Naive thymus-derived CD4-positive, alpha-beta T cell (primary cell): Measurements from ENCODE around the gene AGTPBP1. TPM values are rescaled to one million over a fixed set of nuclear protein-coding genes. Genes with fewer than 3 reads are reported as not detected.

Source experiments
- ATAC-seq: fragments of 150-1000 bp; cut with Tn5 transposase; 2 replicates; pipeline ENCODE4 v1.10.0; 2021; ENCODE audit warnings: mild to moderate bottlenecking, moderate library complexity
- CTCF ChIA-PET: fragments of 350-600 bp; sonication (Branson Sonifier 250); formaldehyde crosslinking; loops from one replicate; lab custom pipeline; 2021; ENCODE audit warnings: antibody characterized with exemption; lab: Charles Lee
- POLR2A ChIA-PET: fragments of 350-600 bp; sonication (Branson Sonifier 250); formaldehyde crosslinking; loops from one replicate; lab custom pipeline; 2021; ENCODE audit warnings: antibody characterized with exemption, inconsistent platforms; lab: Charles Lee
- DNase-seq, 9 donors: peaks; one replicate each; pipeline versions ENCODE4 v3.0.0 to v3.0.0-alpha.2; 2020 to 2022; ENCODE audit warnings: mixed read lengths in 1 of 9
- H3K27ac ChIP-seq: one replicate; pipeline ENCODE4 v1.7.0; 2013; ENCODE audit warnings: mild to moderate bottlenecking, low read depth, low read length, moderate library complexity
- H3K27me3 ChIP-seq, 2 donors: one replicate each; pipeline ENCODE4 v1.7.0; 2013; ENCODE audit warnings: low read length in 2 of 2, mild to moderate bottlenecking in 2 of 2, moderate library complexity in 2 of 2; ENCODE audit not compliant: control insufficient read depth in 2 of 2, insufficient read depth in 2 of 2
- H3K36me3 ChIP-seq, 3 experiments: 1 replicate in 2 of 3; 2 replicates in 1 of 3; pipeline ENCODE4 v1.7.0; 2013; ENCODE audit warnings: low read length in 3 of 3, mild to moderate bottlenecking in 3 of 3, moderate library complexity in 1 of 3; ENCODE audit not compliant: insufficient read depth in 3 of 3, control insufficient read depth in 2 of 3
- H3K4me1 ChIP-seq, 2 donors: one replicate each; pipeline ENCODE4 v1.7.0; 2013; ENCODE audit warnings: low read length in 2 of 2, mild to moderate bottlenecking in 2 of 2, moderate library complexity in 1 of 2; ENCODE audit not compliant: control insufficient read depth in 2 of 2, insufficient read depth in 2 of 2
- H3K4me3 ChIP-seq: 2 replicates; pipeline ENCODE4 v1.7.0; 2013; ENCODE audit warnings: mild to moderate bottlenecking, low read length
- H3K9me3 ChIP-seq, 3 experiments: 1 replicate in 2 of 3; 2 replicates in 1 of 3; pipeline ENCODE4 v1.7.0; 2013; ENCODE audit warnings: low read length in 3 of 3; ENCODE audit not compliant: control insufficient read depth in 2 of 3
- H3K27ac Mint-ChIP-seq, 9 donors: one replicate each; pipeline ENCODE4 v1.8.0; 2020 to 2022; ENCODE audit warnings: mixed read lengths in 9 of 9, mild to moderate bottlenecking in 8 of 9, moderate library complexity in 5 of 9, inconsistent platforms in 2 of 9
- H3K27me3 Mint-ChIP-seq, 5 donors: one replicate each; pipeline ENCODE4 v1.8.0; 2021 to 2022; ENCODE audit warnings: mixed read lengths in 5 of 5, mild to moderate bottlenecking in 1 of 5
- H3K36me3 Mint-ChIP-seq, 5 donors: one replicate each; pipeline ENCODE4 v1.8.0; 2020 to 2022; ENCODE audit warnings: mixed read lengths in 5 of 5, mild to moderate bottlenecking in 3 of 5, inconsistent platforms in 1 of 5
- H3K4me1 Mint-ChIP-seq, 7 donors: one replicate each; pipeline ENCODE4 v1.8.0; 2020 to 2022; ENCODE audit warnings: mixed read lengths in 7 of 7, mild to moderate bottlenecking in 3 of 7, inconsistent platforms in 1 of 7
- H3K4me3 Mint-ChIP-seq, 10 donors: one replicate each; pipeline ENCODE4 v1.8.0; 2020 to 2022; ENCODE audit warnings: mild to moderate bottlenecking in 10 of 10, mixed read lengths in 10 of 10, moderate library complexity in 6 of 10, inconsistent platforms in 2 of 10
- H3K9me3 Mint-ChIP-seq, 11 donors: one replicate each; pipeline ENCODE4 v1.8.0; 2020 to 2022; ENCODE audit warnings: mixed read lengths in 11 of 11, mild to moderate bottlenecking in 4 of 11, inconsistent platforms in 1 of 11, moderate library complexity in 1 of 11
- intact Hi-C, 2 donors: fragments of 100-400 bp; cut with micrococcal nuclease; formaldehyde crosslinking; loops; one replicate each; pipeline ENCODE4 v1.15.1; 2023
- polyA plus RNA-seq, 2 donors: library from polyadenylated mRNA; unstranded; fragments of 300-500 nt; fragmentation: Illumina TruSeq; gene quantifications; one replicate each; pipeline ENCODE4 v1.2.3, GENCODE V29; 2021
- total RNA-seq, 6 experiments: library from RNA in 5 of 6; stranded (reverse) in 5 of 6; gene quantifications; 1 replicate in 5 of 6; 2 replicates in 1 of 6; pipeline ENCODE4 v1.2.3 and lab custom pipeline; 2021 to 2026

The AGTPBP1 gene
- total and polyA plus RNA-seq, 7 experiments from 2014 or later: 28.2 to 85.7 (median 44.6) TPM

DNA sequence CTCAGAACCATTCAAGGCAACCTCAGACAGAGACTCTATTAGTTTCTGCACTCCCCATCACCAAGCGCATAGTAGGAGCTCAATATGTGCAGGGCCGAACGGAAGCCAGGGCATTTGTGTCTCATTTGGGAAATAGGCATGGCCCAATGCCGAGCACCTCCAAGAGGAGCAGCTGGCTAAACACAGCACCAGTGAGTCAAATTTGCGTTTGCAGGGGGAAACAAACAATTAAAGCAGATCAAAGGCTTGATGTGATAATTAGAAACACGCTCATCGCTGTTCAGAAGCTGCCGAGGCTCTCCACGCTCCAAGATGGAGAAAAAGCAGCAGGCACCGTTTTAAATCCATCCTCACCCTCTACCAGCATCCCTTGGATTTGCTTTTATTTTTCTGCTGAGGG lies 225.3 kb downstream of the AGTPBP1 start:
- Histone ChIP-seq H3K4me1 (no peaks in the 10 kb centered on the region), H3K27ac (no peak overlapping the region), H3K4me3 (no peak overlapping the region), H3K36me3 (no peaks in the 10 kb centered on the region), H3K9me3 (no peaks in the 10 kb centered on the region), H3K27me3 (no peaks in the 10 kb centered on the region)
- H3K9me3 Mint-ChIP-seq: peaks cover 0 to 1% (median 0%) of the 10 kb centered on the region in 11 donors
- ATAC-seq (no peak), DNase-seq (no peak)
- H3K4me1 Mint-ChIP-seq: no peaks in the 10 kb centered on the region
- H3K4me3 Mint-ChIP-seq: no peak overlapping the region
- CTCF ChIA-PET: no interaction called here
- POLR2A ChIA-PET: no interaction called here
- H3K36me3 Mint-ChIP-seq: no peaks in the 10 kb centered on the region
- intact Hi-C loops: no loop called here
- H3K27me3 Mint-ChIP-seq: peaks cover 11 to 36% (median 27%) of the 10 kb centered on the region in 5 donors
- H3K27ac Mint-ChIP-seq: no peak overlapping the region

DNA sequence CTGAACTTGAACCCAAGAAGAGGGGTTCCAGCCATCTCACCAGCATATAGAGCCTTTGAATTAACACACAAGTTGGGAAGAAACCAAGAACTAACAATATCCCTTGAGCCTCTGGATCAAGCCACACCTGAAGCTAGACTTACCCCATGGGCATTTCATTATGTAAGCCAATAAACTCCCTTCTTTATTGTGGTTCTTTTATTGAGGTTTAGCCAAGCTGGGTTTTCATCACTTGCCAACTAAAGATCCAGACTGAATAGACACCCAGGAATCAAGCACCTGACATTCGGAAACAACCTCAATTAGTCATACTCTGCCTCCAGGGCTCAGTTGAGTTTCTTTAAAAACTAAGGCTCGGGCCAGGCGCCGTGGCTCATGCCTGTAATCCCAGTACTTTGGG lies 226.7 kb downstream of the AGTPBP1 start:
- peaks cover 2 to 30% (median 20%) of the 10 kb centered on the region in 5 donors for H3K27me3 Mint-ChIP-seq
- intact Hi-C loops: no loop called here
- H3K27ac ChIP-seq: no peak overlapping the region
- H3K36me3 ChIP-seq: no peaks in the 10 kb centered on the region
- no peaks in the 10 kb centered on the region for H3K4me1 ChIP-seq
- ChIA-PET CTCF (no interaction called here), POLR2A (no interaction called here)
- no peak overlapping the region for H3K4me3 ChIP-seq
- no peaks in the 10 kb centered on the region for H3K4me1 Mint-ChIP-seq
- no peaks in the 10 kb centered on the region for H3K27me3 ChIP-seq
- H3K4me3 Mint-ChIP-seq: no peak overlapping the region
- H3K27ac Mint-ChIP-seq: no peak overlapping the region
- no peaks in the 10 kb centered on the region for H3K9me3 ChIP-seq
- ATAC-seq: no peak
- DNase-seq: no peak
- H3K36me3 Mint-ChIP-seq: no peaks in the 10 kb centered on the region
- peaks cover 0 to 1% (median 0%) of the 10 kb centered on the region in 11 donors for H3K9me3 Mint-ChIP-seq

DNA sequence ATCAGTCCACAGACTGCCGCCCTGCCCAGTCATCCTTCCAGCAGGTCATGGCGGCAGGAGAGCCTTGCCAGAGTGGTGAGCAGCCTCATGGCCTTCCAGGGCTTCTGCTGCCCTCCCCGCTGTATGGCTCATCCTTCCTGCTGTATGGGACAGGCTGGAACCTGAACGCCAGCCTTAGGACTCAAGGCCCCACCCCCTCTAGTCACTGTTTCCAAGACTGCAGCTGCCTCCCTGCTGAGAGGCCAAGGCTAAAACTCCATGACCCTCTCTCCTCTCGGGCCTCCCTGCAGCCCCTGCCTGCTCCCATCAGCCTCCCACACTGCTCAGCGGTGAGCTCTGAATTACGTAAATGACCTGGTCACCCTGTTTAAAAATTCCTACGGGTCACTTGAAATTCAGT lies 227.5 kb downstream of the AGTPBP1 start:
- Histone ChIP-seq H3K27ac (no peak overlapping the region), H3K4me1 (no peaks in the 10 kb centered on the region), H3K9me3 (no peaks in the 10 kb centered on the region), H3K36me3 (no peaks in the 10 kb centered on the region), H3K27me3 (no peaks in the 10 kb centered on the region), H3K4me3 (no peak overlapping the region)
- CTCF ChIA-PET: no interaction called here
- no peak for ATAC-seq
- POLR2A ChIA-PET: no interaction called here
- intact Hi-C loops: no loop called here
- H3K27ac Mint-ChIP-seq: no peak overlapping the region
- peaks cover 2 to 23% (median 15%) of the 10 kb centered on the region in 5 donors for H3K27me3 Mint-ChIP-seq
- no peaks in the 10 kb centered on the region for H3K36me3 Mint-ChIP-seq
- peaks cover 0 to 1% (median 0%) of the 10 kb centered on the region in 11 donors for H3K9me3 Mint-ChIP-seq
- no peaks in the 10 kb centered on the region for H3K4me1 Mint-ChIP-seq
- no peak for DNase-seq
- no peak overlapping the region for H3K4me3 Mint-ChIP-seq

DNA sequence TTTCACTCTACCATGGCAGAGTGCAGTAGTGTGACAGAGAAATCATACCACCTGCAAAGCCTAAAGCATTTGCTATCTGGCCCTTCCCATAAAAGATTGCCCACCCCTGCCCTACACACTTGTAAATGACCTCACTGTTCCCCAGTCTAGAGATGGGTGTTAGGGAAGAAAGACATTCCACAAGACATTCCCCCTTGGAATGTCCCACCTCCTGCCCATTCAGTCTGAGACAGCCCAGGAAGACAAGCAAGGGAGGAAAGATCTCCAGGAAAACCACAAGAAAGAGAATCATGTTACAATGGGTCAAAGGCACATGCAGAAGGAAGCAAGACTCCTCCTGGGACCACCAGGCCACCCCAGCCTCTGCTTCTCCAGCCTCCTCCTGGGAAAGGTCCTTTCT lies 230.0 kb downstream of the AGTPBP1 start:
- no peak overlapping the region for H3K27ac ChIP-seq
- POLR2A ChIA-PET: no interaction called here
- Mint-ChIP-seq H3K9me3 (peaks cover 0 to 5% (median 0%) of the 10 kb centered on the region in 11 donors), H3K27ac (no peak overlapping the region), H3K4me1 (no peaks in the 10 kb centered on the region), H3K4me3 (no peak overlapping the region), H3K27me3 (peaks cover 6 to 25% (median 22%) of the 10 kb centered on the region in 5 donors), H3K36me3 (no peaks in the 10 kb centered on the region)
- H3K4me1 ChIP-seq: no peaks in the 10 kb centered on the region
- no peaks in the 10 kb centered on the region for H3K9me3 ChIP-seq
- intact Hi-C loops: no loop called here
- H3K36me3 ChIP-seq: no peaks in the 10 kb centered on the region
- H3K27me3 ChIP-seq: no peaks in the 10 kb centered on the region
- DNase-seq: no peak
- ATAC-seq: no peak
- CTCF ChIA-PET: no interaction called here
- no peak overlapping the region for H3K4me3 ChIP-seq

DNA sequence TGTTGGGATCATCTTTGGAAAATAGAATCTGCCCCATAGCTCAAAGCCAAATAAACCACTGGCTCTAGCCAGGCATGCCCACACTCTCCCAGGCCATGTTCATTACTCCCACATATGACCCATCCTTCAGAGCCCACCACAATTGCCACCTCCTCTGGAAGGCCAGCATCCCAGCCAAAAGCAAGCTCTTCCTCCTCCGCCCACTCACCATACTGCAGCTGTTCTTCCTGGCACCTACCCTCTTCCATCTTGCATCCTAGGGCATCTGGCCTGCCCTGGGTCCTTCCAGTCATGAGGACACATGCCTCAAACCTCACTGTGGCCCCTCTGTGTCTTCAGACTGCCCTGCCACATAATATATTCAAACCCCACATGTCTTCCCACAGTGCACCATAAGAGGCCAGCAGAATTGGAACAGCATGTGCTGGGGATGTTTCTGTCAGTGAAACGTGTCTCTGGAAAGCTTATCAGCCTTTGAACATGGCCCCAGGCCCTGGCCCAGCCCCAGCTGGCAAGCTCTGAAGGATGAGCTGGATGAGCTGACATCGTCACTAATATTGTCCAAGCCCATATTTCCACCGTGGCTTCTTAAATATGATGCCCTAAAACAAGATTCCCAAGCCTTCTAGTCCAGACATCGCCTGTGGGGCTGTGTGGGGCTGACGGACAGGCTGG lies 230.8 kb downstream of the AGTPBP1 start:
- Histone ChIP-seq H3K4me1 (no peaks in the 10 kb centered on the region), H3K4me3 (no peak overlapping the region), H3K9me3 (no peaks in the 10 kb centered on the region), H3K27ac (no peak overlapping the region), H3K36me3 (no peaks in the 10 kb centered on the region), H3K27me3 (no peaks in the 10 kb centered on the region)
- no peak overlapping the region for H3K27ac Mint-ChIP-seq
- CTCF ChIA-PET: no interaction called here
- no peaks in the 10 kb centered on the region for H3K36me3 Mint-ChIP-seq
- POLR2A ChIA-PET: no interaction called here
- ATAC-seq (no peak), DNase-seq (no peak)
- H3K9me3 Mint-ChIP-seq: peaks cover 0 to 5% (median 0%) of the 10 kb centered on the region in 11 donors
- no peak overlapping the region for H3K4me3 Mint-ChIP-seq
- H3K27me3 Mint-ChIP-seq: peaks cover 6 to 24% (median 22%) of the 10 kb centered on the region in 5 donors
- H3K4me1 Mint-ChIP-seq: no peaks in the 10 kb centered on the region
- intact Hi-C loops: no loop called here

DNA sequence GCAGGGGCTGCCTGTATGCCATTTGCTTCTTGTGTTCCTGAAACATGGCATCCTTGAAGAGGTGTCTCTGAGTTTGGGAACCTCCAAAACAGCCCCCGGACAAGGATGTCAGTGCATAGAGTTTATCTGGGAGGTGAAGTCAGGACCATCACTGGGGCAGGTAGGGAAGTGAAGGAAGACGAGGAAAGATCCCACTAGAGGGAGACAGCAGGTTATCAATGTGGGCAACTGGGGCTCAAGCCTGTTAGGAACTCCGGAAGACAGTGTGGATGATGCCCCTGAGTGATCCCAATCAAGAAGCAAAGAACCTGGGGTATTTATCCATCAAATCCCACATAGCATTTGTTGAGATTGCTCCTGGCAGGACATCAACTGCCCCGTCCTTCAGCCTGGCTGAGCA lies 233.1 kb downstream of the AGTPBP1 start:
- Mint-ChIP-seq H3K27ac (no peak overlapping the region), H3K27me3 (peaks cover 5 to 23% (median 17%) of the 10 kb centered on the region in 5 donors), H3K4me1 (no peaks in the 10 kb centered on the region), H3K4me3 (no peak overlapping the region), H3K9me3 (peaks cover 0 to 5% (median 0%) of the 10 kb centered on the region in 11 donors), H3K36me3 (no peaks in the 10 kb centered on the region)
- ATAC-seq: no peak
- H3K36me3 ChIP-seq: no peaks in the 10 kb centered on the region
- ChIA-PET POLR2A (no interaction called here), CTCF (no interaction called here)
- H3K9me3 ChIP-seq: no peaks in the 10 kb centered on the region
- no peaks in the 10 kb centered on the region for H3K4me1 ChIP-seq
- intact Hi-C loops: no loop called here
- no peak for DNase-seq
- no peak overlapping the region for H3K27ac ChIP-seq
- no peaks in the 10 kb centered on the region for H3K27me3 ChIP-seq
- no peak overlapping the region for H3K4me3 ChIP-seq

DNA sequence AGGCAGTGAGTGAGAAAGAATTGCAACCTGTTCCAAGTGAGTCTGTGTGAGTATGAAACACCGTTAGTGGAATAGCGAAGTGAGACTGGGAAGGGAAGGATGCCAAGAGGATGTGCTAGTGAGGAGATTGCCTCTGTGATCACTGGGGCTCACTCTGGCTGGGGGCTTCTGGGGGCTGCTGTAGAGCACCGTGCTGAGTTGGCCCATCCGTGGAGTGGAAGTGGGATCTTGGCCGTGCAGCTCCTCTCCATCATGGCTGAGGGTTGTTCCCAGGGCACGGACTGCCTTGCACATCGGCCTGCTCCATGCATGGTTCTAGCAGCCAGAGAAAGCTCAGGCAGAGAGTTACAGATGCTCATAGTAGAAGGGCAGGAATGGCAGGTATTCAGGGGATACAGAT lies 236.1 kb downstream of the AGTPBP1 start:
- no peak overlapping the region for H3K27ac Mint-ChIP-seq
- Histone ChIP-seq H3K36me3 (no peaks in the 10 kb centered on the region), H3K4me1 (no peaks in the 10 kb centered on the region), H3K4me3 (no peak overlapping the region), H3K27me3 (no peaks in the 10 kb centered on the region), H3K9me3 (no peaks in the 10 kb centered on the region), H3K27ac (no peak overlapping the region)
- no peaks in the 10 kb centered on the region for H3K36me3 Mint-ChIP-seq
- DNase-seq (no peak), ATAC-seq (no peak)
- peaks cover 5 to 27% (median 25%) of the 10 kb centered on the region in 5 donors for H3K27me3 Mint-ChIP-seq
- ChIA-PET POLR2A (no interaction called here), CTCF (no interaction called here)
- peaks cover 0 to 5% (median 0%) of the 10 kb centered on the region in 11 donors for H3K9me3 Mint-ChIP-seq
- peaks cover 0 to 3% (median 0%) of the 10 kb centered on the region in 7 donors for H3K4me1 Mint-ChIP-seq
- no peak overlapping the region for H3K4me3 Mint-ChIP-seq
- intact Hi-C loops: no loop called here
